ENCODE measurements around the gene FBXO5.
"Not testable (repeated sequence)": the region's sequence is repeated elsewhere in the genome, so short reads cannot be mapped to it uniquely, and the experiment has no call there.

The FBXO5 gene

DNA sequence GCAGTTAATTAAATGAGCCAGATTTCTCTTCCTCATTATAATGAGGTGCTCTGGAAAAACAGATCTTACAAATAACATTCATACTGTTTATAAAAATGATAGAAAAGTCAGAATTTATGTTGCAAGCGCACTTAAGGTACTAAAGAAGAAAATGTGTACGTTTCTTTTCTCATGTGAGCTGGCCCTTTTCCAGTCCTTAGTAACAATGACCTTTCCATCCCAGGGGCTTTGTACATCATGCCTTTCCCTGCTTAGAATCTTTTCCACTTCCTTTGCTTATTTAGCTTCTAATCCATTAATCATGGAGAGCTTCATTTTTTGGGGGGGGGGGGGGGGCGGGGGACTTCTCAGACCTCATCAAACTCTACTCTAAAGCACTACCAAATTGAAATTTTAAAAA is 4.8 kb downstream of the FBXO5 start:
- no peak overlapping the region for H3K27ac ChIP-seq
- TF ChIP-seq, protein P1, sequence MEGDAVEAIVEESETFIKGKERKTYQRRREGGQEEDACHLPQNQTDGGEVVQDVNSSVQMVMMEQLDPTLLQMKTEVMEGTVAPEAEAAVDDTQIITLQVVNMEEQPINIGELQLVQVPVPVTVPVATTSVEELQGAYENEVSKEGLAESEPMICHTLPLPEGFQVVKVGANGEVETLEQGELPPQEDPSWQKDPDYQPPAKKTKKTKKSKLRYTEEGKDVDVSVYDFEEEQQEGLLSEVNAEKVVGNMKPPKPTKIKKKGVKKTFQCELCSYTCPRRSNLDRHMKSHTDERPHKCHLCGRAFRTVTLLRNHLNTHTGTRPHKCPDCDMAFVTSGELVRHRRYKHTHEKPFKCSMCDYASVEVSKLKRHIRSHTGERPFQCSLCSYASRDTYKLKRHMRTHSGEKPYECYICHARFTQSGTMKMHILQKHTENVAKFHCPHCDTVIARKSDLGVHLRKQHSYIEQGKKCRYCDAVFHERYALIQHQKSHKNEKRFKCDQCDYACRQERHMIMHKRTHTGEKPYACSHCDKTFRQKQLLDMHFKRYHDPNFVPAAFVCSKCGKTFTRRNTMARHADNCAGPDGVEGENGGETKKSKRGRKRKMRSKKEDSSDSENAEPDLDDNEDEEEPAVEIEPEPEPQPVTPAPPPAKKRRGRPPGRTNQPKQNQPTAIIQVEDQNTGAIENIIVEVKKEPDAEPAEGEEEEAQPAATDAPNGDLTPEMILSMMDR (IDR thresholded peaks at IDR 0.05): no peak
- TF ChIP-seq ZFX (IDR thresholded peaks at IDR 0.05; ENCODE audit: borderline replicate concordance): no peak

DNA sequence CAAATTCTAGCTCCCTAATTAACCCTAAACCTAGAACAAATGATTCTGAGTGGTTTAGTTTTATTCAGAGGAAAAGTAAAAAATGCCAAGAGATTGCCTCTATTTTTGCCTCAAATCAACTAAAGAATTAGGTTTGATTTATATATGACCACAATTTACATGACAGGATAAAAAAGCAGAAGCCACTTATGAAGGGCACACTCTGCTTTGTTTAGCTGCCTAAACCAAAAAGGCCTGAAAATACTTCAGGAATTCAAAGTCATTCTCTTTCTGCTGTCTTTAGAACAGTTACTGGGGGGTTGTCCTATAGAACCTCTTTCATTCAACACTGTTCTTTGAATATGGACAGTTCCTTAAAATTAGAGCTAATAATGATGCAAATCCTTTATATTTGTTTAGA is 5.3 kb downstream of the FBXO5 start:
- H3K27ac ChIP-seq: no peak overlapping the region
- TF ChIP-seq, protein P1 (IDR thresholded peaks at IDR 0.05): no peak
- TF ChIP-seq ZFX (IDR thresholded peaks at IDR 0.05; ENCODE audit: borderline replicate concordance): no peak

DNA sequence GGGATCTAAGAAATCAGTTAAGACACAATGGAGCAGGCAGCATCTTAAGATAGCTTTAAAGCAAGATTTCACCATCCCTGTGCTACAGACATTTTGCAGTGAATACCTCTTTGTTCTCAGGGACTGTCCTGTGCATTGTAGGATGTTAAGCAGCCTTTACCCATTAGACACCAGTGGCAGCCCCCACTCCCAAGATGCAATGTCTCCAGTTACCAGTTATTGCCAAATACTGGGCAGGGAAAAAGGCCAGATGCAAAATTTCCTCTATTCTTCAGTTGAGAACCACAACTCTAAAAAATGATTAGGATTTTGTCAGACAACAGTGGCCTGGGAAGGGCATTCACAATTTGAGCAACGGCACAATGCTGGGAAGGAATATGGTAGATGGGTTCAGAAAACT is 6.1 kb downstream of the FBXO5 start:
- TF ChIP-seq, protein P1 (IDR thresholded peaks at IDR 0.05): no peak
- no peak for TF ChIP-seq ZFX (IDR thresholded peaks at IDR 0.05; ENCODE audit: borderline replicate concordance)
- no peak overlapping the region for H3K27ac ChIP-seq

DNA sequence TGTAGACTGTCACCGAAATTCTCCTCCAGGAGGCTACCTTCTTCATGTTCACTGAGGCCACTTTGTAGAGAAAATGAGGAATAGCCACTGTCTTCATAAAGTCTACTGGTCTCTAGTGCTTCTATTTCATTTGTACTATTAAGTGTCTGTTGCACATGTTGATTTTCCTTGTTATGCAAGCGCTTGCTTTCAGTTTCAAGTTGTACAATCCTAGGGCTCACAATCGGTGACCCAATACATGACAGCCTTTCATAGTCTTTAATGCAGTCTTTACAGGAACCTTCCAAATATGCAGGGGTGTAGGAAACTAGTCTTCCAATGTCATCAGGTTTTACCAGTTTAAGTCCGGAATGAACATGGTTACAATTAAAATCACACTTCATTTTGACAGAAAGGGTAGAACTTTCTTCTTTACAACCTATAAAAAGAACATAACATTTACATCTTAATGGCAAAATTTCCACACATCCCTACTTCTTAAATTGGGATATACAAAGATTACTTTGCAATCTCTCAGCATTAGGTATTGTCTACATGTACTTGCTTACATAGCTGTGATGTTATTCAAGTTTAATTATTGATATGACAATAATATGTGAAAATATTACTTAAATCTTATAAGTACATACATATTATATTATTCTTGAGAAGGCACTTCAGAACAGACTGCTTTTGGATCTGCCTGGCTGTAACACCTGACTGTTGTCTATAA is 7.5 kb downstream of the FBXO5 start:
- TF ChIP-seq, protein P1 (IDR thresholded peaks at IDR 0.05): no peak
- no peak for TF ChIP-seq ZFX (IDR thresholded peaks at IDR 0.05; ENCODE audit: borderline replicate concordance)
- no peak overlapping the region for H3K27ac ChIP-seq

DNA sequence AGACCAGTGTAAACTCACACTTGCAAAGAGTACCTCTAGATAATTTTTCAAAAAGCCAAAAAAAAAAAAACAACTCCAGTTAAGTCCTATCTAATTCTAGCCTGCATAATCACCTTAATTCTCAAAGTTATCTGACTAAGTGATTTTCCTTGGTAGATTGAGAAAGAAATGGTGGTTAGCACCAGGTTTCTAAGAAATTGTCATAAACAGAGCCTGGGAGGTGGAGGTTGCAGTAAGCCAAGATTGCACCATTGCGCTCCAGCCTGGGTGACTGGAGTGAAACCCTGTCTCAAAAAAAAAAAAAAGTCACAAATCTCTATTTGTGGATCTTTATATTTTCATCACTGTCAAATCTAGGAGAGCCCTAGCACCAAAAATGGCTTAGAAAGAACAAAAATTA is 8.9 kb downstream of the FBXO5 start:
- TF ChIP-seq, protein P1 (IDR thresholded peaks at IDR 0.05): no peak
- TF ChIP-seq ZFX (IDR thresholded peaks at IDR 0.05; ENCODE audit: borderline replicate concordance): no peak
- no peak overlapping the region for H3K27ac ChIP-seq

DNA sequence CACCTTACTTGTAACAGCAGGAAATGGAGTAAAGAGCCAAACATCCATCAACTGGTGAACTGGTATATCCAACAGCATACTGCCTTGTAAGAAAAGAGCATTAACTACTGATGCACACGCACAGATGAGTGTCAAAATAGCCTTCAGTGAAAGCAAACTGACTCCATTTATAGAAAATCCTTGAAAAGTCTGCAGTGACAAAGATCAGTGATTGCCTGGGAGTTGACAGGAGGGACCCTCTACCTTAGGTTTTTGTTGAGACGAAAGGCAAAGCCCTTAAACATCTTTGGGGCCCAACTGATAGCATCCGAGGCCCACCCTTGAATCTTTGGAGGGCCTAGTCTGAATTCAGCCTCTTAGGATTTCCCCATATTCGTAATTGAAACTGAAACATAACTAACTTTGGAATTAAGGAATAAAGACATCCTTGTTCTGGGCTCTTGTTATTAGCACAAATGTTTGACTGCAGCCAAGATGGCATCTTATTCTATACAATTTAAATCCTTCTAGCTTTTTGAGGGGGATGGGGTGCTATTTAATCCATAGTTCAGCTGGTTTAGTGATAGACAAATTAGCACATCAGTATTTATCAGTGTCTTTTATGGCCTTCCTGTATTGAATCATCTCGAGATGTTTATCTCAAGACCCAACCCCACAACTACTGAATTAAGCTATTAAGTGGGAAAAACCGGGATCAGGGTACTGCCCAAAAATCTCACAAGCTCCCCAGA is 13.0 kb downstream of the FBXO5 start:
- TF ChIP-seq, protein P1 (IDR thresholded peaks at IDR 0.05): no peak
- TF ChIP-seq ZFX (IDR thresholded peaks at IDR 0.05; ENCODE audit: borderline replicate concordance): no peak
- no peak overlapping the region for H3K27ac ChIP-seq

DNA sequence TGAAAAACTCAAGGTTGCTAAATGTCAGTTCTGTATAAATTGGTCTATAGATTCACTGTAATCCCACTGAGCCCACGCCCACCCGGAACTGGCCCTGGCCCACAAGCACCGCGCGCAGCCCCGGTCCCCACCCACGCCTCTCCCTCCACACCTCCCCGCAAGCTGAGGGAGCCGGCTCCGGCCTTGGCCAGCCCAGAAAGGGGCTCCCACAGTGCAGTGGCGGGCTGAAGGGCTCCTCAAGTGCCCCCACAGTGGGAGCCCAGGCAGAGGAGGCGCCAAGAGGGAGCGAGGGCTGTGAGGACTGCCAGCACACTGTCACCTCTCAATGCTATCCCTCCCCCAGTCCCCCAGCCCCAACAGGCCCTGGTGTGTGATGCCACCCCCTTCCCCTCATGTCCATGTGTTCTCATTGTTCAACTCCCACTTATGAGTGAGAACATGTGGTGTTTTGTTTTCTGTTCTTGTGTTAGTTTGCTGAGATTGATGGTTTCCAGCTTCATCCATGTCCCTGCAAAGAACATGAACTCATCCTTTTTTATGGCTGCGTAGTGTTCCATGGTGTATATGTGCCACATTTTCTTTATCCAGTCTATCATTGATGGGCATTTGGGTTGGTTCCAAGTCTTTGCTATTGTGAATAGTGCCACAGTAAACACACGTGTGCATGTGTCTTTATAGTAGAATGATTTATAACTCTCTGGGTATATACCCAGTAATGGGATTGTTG is 16.5 kb downstream of the FBXO5 start:
- H3K27ac ChIP-seq: not testable (repeated sequence)
